Activated CD8-positive, alpha-beta memory T cell treated with anti-CD3 and anti-CD28 coated beads, Interleukin-2, amount 50 U/mL, for 1 hour (primary cell): ENCODE results near the gene COLGALT1.
"Not testable (repeated sequence)": the region's sequence is repeated elsewhere in the genome, so short reads cannot be mapped to it uniquely, and the experiment has no call there.

Source experiments
- DNase-seq: peaks from one replicate; pipeline ENCODE4 v3.0.0-alpha.2; 2020; ENCODE audit errors: extremely low read depth

Gene COLGALT1

DNA sequence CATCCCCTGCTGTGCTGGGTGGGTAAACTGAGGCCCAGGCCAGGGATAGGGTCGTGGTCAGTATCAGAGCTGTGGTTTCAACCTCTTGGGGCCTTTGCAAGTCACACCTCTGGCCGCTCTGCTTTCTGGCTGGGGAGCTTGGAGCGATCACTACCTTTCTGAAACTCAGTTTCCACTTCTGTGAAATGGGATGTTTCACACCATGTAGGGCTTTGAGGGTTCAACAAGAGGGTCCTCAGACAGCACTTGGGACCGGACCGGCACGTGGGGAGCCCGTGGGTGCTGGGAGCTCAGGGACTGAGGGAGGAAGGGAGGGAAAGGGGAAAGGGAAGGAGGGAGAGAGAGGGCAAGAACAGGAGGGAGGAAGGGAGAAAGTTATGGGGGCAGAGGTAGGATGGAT, 22.9 kb upstream of the COLGALT1 start:
- no peak for DNase-seq

DNA sequence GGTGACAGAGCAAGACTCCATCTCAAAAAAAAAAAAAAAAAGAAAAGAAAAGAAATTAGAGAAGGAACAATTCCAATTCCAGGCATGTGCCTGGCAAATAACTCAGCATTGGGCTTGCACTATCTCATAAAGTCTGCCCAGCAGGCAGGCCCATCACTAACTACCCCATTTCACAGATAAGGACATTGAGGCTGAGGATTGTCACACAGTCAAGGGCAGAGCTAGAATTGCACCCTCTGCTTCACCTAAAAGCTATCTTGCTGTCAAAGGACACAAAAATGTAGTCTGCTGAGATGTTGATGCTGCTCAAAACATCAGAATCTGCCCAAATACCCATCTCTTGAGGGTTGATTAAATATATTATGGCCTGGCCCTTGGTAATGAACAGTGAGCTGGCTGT, 20.7 kb upstream of the COLGALT1 start:
- DNase-seq, result no peak

DNA sequence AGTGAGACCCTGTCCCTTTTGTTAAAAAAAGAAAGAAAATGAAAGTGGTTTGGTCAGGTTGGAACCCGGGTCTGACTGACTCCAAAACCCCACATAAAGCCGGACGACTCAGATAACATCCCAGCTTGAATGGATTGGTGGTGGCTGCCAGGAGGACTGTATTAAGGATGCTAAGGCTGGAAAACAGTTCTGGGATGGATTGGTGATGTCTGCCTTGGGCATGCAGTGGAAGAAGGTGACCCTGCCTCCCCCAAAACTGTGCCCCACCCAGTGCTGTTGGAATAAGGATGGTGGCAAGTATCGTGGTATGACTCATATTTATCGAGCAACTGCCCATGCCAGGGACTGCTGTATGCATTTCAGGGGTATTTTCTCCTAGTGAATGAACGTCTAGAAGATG, 18.5 kb upstream of the COLGALT1 start:
- no peak for DNase-seq

DNA sequence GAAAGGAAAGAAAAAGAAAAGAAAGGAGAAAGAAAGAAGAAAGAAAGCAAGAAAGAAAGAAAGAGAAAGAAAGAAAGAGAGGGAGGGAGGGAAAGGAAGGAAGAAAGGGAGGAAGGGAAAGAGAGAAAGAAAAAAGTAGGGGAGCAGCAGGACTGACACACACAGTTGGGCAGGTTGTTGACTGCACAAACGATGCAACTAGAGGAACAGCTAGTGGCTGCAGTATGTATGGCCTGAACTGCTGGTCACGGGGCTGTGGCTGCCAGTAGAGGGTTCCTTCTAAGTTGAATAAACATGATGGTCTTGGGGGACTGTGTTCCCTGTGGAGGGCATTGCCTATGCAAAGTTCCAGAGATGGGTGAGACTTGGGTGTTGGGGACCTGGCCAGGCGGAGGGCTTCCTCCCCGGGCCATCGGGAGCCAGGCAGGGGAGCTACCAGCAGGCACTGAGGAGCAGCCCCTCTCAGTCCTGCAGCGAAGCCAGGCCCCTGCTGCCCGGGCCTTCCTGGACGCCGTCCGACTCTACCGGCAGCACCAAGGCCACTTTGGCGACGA, 16.7 kb upstream of the COLGALT1 start:
- DNase-seq, result no peak

- peak; percentile 94 for DNase-seq
Observed at GRCh38 chr19:17539238-17540117, 16.0 kb upstream of the COLGALT1 start.

GRCh38 chr19:17540174-17540573, 15.3 kb upstream of the COLGALT1 start:
- DNase-seq, result no peak

DNA sequence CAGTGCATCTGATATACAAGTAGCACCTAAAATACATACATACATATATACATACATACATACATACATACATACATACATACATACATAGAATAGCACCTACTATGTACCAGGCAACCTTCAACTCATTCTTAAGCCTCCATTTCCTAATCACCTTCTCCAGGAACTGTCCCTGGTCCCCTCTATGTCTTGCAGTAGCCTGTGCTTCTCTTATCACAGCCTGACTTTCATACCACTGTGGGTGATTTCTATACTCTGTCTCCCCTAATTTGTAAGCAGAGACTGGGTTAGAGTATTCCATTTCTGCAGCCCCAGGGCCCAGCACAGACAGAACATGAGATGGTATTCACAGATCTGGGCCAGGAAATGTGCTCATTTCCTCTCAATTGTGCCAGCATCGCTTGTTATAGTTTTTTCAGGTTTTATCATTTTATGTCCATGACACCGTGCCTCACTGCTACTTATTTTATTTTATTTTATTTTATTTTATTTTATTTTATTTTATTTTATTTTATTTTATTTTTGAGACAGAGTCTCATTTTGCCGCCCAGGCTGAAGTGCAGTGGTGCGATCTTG, 14.2 kb upstream of the COLGALT1 start:
- DNase-seq, result no peak

DNA sequence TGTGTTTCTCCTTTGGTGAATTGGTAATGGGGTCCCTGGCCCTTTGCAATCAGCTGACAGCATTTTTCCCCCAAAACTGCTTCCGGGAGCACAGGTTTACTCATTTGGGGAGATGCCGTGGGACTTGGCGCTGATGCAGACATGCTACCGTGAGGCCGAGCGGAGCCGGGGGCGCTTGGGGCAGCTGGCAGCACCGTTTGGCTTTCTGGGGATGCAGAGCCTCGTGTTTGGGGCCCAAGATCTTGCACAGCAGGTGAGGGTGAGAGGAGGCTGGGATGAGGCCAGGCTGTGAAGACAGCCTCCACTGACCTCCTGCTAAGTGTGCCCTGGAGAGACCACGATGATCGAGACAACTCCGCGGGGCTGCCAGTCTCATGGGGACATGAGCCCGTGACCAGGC, 13.4 kb upstream of the COLGALT1 start:
- no peak for DNase-seq

- DNase-seq, result no peak
Observed at GRCh38 chr19:17542793-17543582, 12.5 kb upstream of the COLGALT1 start.

GRCh38 chr19:17543986-17544385, 11.5 kb upstream of the COLGALT1 start:
- DNase-seq, result no peak

DNA sequence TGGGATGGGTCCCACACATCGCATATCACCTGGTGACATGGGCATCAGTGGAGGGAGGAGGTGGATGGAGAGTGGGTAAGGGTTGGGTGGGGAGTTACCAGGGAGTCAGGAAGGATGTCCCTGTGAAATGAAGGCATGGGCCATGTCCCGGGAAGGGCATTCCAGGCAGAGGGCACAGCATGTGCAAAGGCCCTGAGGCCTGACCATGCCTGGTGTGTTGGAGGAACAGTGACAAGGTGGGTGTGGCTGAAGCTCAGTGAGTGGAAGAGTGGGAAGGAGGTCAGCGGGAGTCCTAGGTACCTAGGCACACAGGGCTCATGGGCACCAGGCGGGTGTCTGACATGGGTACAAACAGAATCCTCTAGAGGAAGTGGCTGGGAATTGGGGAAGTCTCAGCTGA, 11.0 kb upstream of the COLGALT1 start:
- no peak for DNase-seq

GRCh38 chr19:17548145-17548544, 7.3 kb upstream of the COLGALT1 start:
- no peak for DNase-seq

GRCh38 chr19:17549085-17549740, 6.2 kb upstream of the COLGALT1 start:
- DNase-seq, result no peak

DNA sequence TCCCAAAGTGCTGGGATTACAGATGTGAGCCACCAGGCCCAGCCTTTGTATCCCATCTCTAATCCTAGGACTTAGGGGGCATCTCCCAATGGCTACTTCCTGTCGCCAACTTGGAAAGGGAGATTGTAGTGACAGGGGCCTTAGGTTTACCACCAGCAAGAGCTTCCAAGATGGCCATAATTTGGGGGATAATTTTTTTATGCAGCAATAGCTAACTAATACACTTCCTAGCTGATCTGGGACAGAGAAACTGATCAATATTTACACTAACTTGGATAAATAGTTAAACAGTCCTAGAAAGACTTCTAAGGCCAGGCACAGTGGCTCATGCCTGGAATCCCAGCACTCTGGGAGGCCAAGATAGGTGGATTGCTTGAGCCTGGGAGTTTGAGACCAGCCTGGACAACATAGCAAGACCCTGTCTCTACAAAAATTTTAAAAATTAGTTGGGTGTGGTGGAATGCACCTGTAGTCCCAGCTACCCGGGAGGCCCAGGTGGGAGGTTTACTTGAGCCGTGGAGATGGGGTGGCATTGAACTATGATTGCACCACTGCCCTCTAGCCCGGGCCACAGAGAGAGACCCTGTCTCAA, 5.3 kb upstream of the COLGALT1 start:
- DNase-seq, result no peak

DNA sequence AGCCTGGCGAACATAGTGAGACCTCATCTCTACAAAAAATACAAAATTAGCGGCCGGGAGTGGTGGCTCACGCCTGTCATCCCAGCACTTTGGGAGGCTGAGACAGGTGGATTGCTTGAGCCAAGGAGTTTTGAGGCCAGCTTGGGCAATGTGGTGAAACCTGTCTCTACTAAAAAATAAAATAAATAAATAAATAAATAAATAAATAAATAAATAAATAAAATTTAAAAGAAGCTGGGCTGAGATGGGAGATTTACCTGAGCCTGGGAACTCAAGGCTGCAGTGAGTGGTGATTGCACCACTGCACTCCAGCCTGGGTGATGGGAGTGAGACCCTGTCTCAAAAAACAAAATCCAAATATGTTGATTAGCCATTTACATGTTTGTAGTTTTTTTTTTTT, 2.7 kb upstream of the COLGALT1 start:
- DNase-seq, result not testable (repeated sequence)

DNA sequence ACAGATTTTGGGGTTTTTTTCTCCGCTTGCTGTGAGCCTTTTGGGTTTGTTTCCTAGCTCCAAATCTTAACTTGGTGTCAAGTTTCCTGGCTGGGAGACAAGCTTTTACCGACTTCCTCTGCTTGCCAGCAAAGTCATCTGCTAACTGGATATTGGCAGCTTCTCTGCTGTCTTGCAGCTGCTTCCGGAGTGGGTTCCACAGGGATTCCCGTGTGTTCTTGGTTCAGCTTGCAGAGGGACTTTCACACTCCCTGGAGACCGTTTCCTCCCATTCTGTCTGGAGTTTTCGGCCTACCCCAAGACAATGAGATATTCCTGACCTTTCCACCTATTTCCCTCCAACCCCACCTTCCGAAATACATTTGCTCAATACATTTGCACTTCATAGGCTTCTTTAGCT, 2.2 kb upstream of the COLGALT1 start:
- DNase-seq, result no peak

- no peak for DNase-seq
Observed at GRCh38 chr19:17554968-17555479, 425 bp upstream of the COLGALT1 start.

GRCh38 chr19:17555929-17556813, 722 bp downstream of the COLGALT1 start:
- no peak for DNase-seq

GRCh38 chr19:17556995-17557394, 1.5 kb downstream of the COLGALT1 start:
- DNase-seq, result no peak

GRCh38 chr19:17557466-17557865, 2.0 kb downstream of the COLGALT1 start:
- no peak for DNase-seq
